ENCODE measurements around the gene MYEOV.

DNA sequence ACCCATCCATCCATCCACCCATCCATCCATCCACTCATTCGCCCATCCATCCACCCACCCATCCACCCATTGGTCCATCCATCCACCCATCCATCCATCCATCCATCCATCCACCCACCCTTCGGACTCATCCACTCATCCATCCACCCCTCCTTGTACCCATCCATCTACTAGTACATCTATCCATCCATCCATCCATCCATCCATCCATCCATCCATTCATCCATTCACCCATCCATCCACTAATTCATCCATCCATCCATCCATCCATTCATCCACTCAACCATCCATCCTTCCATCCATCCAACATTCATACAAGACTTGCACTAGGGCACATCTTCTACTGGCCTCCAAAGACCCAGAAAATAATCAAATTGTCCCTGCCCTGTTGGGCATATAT, 20.0 kb downstream of the MYEOV start:
- TF ChIP-seq, protein P1, sequence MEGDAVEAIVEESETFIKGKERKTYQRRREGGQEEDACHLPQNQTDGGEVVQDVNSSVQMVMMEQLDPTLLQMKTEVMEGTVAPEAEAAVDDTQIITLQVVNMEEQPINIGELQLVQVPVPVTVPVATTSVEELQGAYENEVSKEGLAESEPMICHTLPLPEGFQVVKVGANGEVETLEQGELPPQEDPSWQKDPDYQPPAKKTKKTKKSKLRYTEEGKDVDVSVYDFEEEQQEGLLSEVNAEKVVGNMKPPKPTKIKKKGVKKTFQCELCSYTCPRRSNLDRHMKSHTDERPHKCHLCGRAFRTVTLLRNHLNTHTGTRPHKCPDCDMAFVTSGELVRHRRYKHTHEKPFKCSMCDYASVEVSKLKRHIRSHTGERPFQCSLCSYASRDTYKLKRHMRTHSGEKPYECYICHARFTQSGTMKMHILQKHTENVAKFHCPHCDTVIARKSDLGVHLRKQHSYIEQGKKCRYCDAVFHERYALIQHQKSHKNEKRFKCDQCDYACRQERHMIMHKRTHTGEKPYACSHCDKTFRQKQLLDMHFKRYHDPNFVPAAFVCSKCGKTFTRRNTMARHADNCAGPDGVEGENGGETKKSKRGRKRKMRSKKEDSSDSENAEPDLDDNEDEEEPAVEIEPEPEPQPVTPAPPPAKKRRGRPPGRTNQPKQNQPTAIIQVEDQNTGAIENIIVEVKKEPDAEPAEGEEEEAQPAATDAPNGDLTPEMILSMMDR (conservative IDR thresholded peaks at IDR 0.05; ENCODE audit: low read depth in 2 of 2): no peak
- TF ChIP-seq POLR2AphosphoS5 (IDR thresholded peaks at IDR 0.05; ENCODE audit: low read depth) (no peak), EZH2phosphoT487 (IDR thresholded peaks at IDR 0.05; ENCODE audit: unreplicated experiment) (no peak), EZH2 (IDR thresholded peaks at IDR 0.05; ENCODE audit: low read depth, unreplicated experiment) (no peak), CREB1 (CRISPR knock-in tag; IDR thresholded peaks at IDR 0.05; ENCODE audit: low read depth) (no peak)
- TF ChIP-seq, protein P2, sequence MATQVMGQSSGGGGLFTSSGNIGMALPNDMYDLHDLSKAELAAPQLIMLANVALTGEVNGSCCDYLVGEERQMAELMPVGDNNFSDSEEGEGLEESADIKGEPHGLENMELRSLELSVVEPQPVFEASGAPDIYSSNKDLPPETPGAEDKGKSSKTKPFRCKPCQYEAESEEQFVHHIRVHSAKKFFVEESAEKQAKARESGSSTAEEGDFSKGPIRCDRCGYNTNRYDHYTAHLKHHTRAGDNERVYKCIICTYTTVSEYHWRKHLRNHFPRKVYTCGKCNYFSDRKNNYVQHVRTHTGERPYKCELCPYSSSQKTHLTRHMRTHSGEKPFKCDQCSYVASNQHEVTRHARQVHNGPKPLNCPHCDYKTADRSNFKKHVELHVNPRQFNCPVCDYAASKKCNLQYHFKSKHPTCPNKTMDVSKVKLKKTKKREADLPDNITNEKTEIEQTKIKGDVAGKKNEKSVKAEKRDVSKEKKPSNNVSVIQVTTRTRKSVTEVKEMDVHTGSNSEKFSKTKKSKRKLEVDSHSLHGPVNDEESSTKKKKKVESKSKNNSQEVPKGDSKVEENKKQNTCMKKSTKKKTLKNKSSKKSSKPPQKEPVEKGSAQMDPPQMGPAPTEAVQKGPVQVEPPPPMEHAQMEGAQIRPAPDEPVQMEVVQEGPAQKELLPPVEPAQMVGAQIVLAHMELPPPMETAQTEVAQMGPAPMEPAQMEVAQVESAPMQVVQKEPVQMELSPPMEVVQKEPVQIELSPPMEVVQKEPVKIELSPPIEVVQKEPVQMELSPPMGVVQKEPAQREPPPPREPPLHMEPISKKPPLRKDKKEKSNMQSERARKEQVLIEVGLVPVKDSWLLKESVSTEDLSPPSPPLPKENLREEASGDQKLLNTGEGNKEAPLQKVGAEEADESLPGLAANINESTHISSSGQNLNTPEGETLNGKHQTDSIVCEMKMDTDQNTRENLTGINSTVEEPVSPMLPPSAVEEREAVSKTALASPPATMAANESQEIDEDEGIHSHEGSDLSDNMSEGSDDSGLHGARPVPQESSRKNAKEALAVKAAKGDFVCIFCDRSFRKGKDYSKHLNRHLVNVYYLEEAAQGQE (IDR thresholded peaks at IDR 0.05; ENCODE audit: unreplicated experiment): no peak
